ENCODE data around the gene KSR2.

- TF ChIP-seq CTCF (IDR thresholded peaks at IDR 0.05) (no peak), POLR2A (IDR thresholded peaks at IDR 0.05) (no peak)
These were observed 115.2 kb downstream of the KSR2 start for GRCh38 chr12:117853600-117853999.
